Stimulated activated CD4-positive, alpha-beta T cell treated with anti-CD3 and anti-CD28 coated beads, TNF-alpha, amount 100 ng/mL, for 4 hours (primary cell): ENCODE measurements around the gene B3GALT5.
"Not testable (repeated sequence)": the region's sequence is repeated elsewhere in the genome, so short reads cannot be mapped to it uniquely, and the experiment has no call there.

Source experiments
- DNase-seq, 3 experiments: peaks; one replicate each; pipeline ENCODE4 v3.0.0-alpha.2; 2020; ENCODE audit warnings: low read depth in 3 of 3

The B3GALT5 gene

GRCh38 chr21:39666681-39667315 lies 54.1 kb downstream of the B3GALT5 start:
- DNase-seq, result no peak

GRCh38 chr21:39667353-39667891 lies 54.7 kb downstream of the B3GALT5 start:
- no peak for DNase-seq

GRCh38 chr21:39668369-39668768 lies 55.6 kb downstream of the B3GALT5 start:
- no peak for DNase-seq

- DNase-seq, result no peak
These were observed 56.7 kb downstream of the B3GALT5 start for GRCh38 chr21:39669485-39669884.

- DNase-seq, result no peak
These were observed 57.4 kb downstream of the B3GALT5 start for GRCh38 chr21:39669976-39670661.

GRCh38 chr21:39670701-39671100 lies 58.0 kb downstream of the B3GALT5 start:
- DNase-seq, result no peak

- no peak for DNase-seq
These were observed 59.2 kb downstream of the B3GALT5 start for GRCh38 chr21:39671986-39672385.

- DNase-seq, result no peak
These were observed 60.4 kb downstream of the B3GALT5 start for GRCh38 chr21:39673163-39673562.

- no peak for DNase-seq
These were observed 61.0 kb downstream of the B3GALT5 start for GRCh38 chr21:39673736-39674135.

GRCh38 chr21:39674801-39675200 lies 62.1 kb downstream of the B3GALT5 start:
- DNase-seq, result no peak

- DNase-seq, result no peak
These were observed 62.9 kb downstream of the B3GALT5 start for GRCh38 chr21:39675590-39675989.

GRCh38 chr21:39675993-39676661 lies 63.4 kb downstream of the B3GALT5 start:
- no peak for DNase-seq

GRCh38 chr21:39680216-39680615 lies 67.5 kb downstream of the B3GALT5 start:
- DNase-seq, result no peak

- DNase-seq, result no peak
These were observed 68.5 kb downstream of the B3GALT5 start for GRCh38 chr21:39681257-39681656.

GRCh38 chr21:39681845-39682244 lies 69.1 kb downstream of the B3GALT5 start:
- DNase-seq, result no peak

GRCh38 chr21:39685236-39685635 lies 72.5 kb downstream of the B3GALT5 start:
- no peak for DNase-seq

GRCh38 chr21:39685991-39686390 lies 73.3 kb downstream of the B3GALT5 start:
- no peak for DNase-seq

- no peak for DNase-seq
These were observed 74.1 kb downstream of the B3GALT5 start for GRCh38 chr21:39686646-39687468.

- no peak for DNase-seq
These were observed 75.3 kb downstream of the B3GALT5 start for GRCh38 chr21:39688010-39688409.

- DNase-seq, result not testable (repeated sequence)
These were observed 77.1 kb downstream of the B3GALT5 start for GRCh38 chr21:39689860-39690259.

- no peak for DNase-seq
These were observed 77.7 kb downstream of the B3GALT5 start for GRCh38 chr21:39690454-39690853.

- DNase-seq, result no peak
These were observed 82.0 kb downstream of the B3GALT5 start for GRCh38 chr21:39694750-39695149.
